ENCODE data around the gene EPB41L3.

GRCh38 chr18:5447442-5447841 is 96.4 kb downstream of the EPB41L3 start:
- TF ChIP-seq CTCF (IDR thresholded peaks at IDR 0.05): no peak
- no peak for TF ChIP-seq ZFX (IDR thresholded peaks at IDR 0.05; ENCODE audit: borderline replicate concordance)

Data from 22Rv1 (cell line).